Fibroblast of lung (primary cell): ENCODE results near the gene CISD3. TPM values are rescaled to one million over a fixed set of nuclear protein-coding genes. Genes with fewer than 3 reads are reported as not detected.
A peak's percentile ranks its signal among the peaks of the same experiment; 100 is the strongest.

ENCODE experiments used
- DNase-seq, 2 donors: peaks; one replicate each; pipeline versions ENCODE4 v3.0.0 to v3.0.0-alpha.2; 2010; ENCODE audit warnings: low read depth in 2 of 2
- H2AFZ ChIP-seq: 2 replicates; pipeline ENCODE4 v1.5.1; 2012; ENCODE audit warnings: low read length, control low read depth, inconsistent platforms
- H3K27ac ChIP-seq: 2 replicates; pipeline ENCODE4 v1.5.1; 2011; ENCODE audit warnings: low read length, control low read depth; ENCODE audit not compliant: insufficient read depth
- H3K27me3 ChIP-seq: 2 replicates; pipeline ENCODE4 v1.5.1; 2011; ENCODE audit warnings: mild to moderate bottlenecking, low read length; ENCODE audit not compliant: control insufficient read depth, insufficient read depth
- H3K36me3 ChIP-seq: 2 replicates; pipeline ENCODE4 v1.5.1; 2011; ENCODE audit warnings: low read length; ENCODE audit not compliant: control insufficient read depth, insufficient read depth
- H3K4me1 ChIP-seq: 2 replicates; pipeline ENCODE4 v1.5.1; 2011; ENCODE audit warnings: low read length; ENCODE audit not compliant: control insufficient read depth, insufficient read depth; ENCODE audit errors: extremely low read depth
- H3K4me2 ChIP-seq: 2 replicates; pipeline ENCODE4 v1.5.1; 2011; ENCODE audit warnings: low read length, control low read depth; ENCODE audit not compliant: insufficient read depth; ENCODE audit errors: extremely low read depth
- H3K4me3 ChIP-seq, 4 experiments: fragments of 200-600 bp in 1 of 4; sonication (generic) in 1 of 4; replicated peaks in 1 of 4; 2 replicates each; pipeline ENCODE4 v1.5.1; 2011 to 2016; ENCODE audit warnings: low read length in 4 of 4, low read depth in 3 of 4, mild to moderate bottlenecking in 3 of 4, control low read depth in 2 of 4, inconsistent platforms in 1 of 4, mixed read lengths in 1 of 4; ENCODE audit not compliant: insufficient read depth in 1 of 4; ENCODE audit errors: control extremely low read depth in 1 of 4
- H3K79me2 ChIP-seq: 2 replicates; pipeline ENCODE4 v1.5.1; 2012; ENCODE audit warnings: mild to moderate bottlenecking, low read length, inconsistent platforms; ENCODE audit not compliant: control insufficient read depth, insufficient read depth
- H3K9ac ChIP-seq: 2 replicates; pipeline ENCODE4 v1.5.1; 2011; ENCODE audit warnings: mild to moderate bottlenecking, low read length, control low read depth; ENCODE audit not compliant: insufficient read depth
- H3K9me3 ChIP-seq: 2 replicates; pipeline ENCODE4 v1.5.1; 2012; ENCODE audit warnings: low read depth, low read length; ENCODE audit not compliant: control insufficient read depth, insufficient read depth
- H4K20me1 ChIP-seq: 2 replicates; pipeline ENCODE4 v1.5.1; 2011; ENCODE audit warnings: low read length; ENCODE audit not compliant: control insufficient read depth, insufficient read depth; ENCODE audit errors: extremely low read depth
- EZH2 ChIP-seq: IDR thresholded peaks from 2 replicates; pipeline ENCODE4 v1.5.1; 2012; ENCODE audit warnings: low read length, control low read depth, mild to moderate bottlenecking; ENCODE audit errors: missing control alignments
- polyA plus RNA-seq, 2 donors: library from polyadenylated mRNA; depleted of rRNA in 1 of 2; stranded (reverse) in 1 of 2; unstranded in 1 of 2; fragments of >200 nt; gene quantifications; 2 replicates each; pipeline ENCODE4 v1.2.1, GENCODE V29; 2011 to 2012; ENCODE audit warnings: missing spikeins in 1 of 2
- total RNA-seq: library from RNA; depleted of rRNA; stranded (reverse); fragments of >200 nt; gene quantifications from 2 replicates; pipeline ENCODE4 v1.2.1, GENCODE V29; 2014
- TF ChIP-seq, protein P1 (sequence below), 2 donors: IDR thresholded peaks in 1 of 2; conservative IDR thresholded peaks in 1 of 2; 1 replicate in 1 of 2; 2 replicates in 1 of 2; pipeline ENCODE4 v1.5.1; 2011 to 2012; ENCODE audit warnings: low read length in 2 of 2, control low read depth in 1 of 2, inconsistent platforms in 1 of 2, low read depth in 1 of 2, mild to moderate bottlenecking in 1 of 2

Gene CISD3
- total and polyA plus RNA-seq, 2 donors (not counting 1 experiment from before 2014, with no cell fraction given): 4.0 to 5.7 TPM

DNA sequence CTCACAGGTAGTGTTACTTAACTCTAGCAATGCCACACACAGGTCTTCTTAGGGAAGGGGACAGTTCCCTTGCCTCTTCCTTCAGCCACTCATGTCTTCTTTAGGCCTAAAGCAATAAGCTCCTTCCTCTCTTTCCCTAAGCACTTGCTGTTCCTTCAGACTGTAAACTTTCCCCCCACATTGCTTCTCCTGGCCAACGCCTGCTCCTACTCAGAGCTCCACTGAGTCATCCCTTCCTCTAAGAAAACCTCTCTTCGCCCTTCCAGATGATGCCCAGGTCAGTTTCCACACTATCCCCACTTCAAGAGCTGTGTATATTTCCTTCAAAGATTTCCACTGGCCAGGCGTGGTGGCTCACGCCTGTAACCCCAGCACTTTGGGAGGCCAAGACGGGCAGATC is 42.9 kb upstream of the CISD3 start:
- H3K4me1 ChIP-seq: no peaks in the 10 kb centered on the region
- no peaks in the 10 kb centered on the region for H4K20me1 ChIP-seq
- H3K27me3 ChIP-seq: no peaks in the 10 kb centered on the region
- no peak overlapping the region for H3K4me3 ChIP-seq
- no peak overlapping the region for H3K27ac ChIP-seq
- no peak for TF ChIP-seq EZH2
- TF ChIP-seq, protein P1, sequence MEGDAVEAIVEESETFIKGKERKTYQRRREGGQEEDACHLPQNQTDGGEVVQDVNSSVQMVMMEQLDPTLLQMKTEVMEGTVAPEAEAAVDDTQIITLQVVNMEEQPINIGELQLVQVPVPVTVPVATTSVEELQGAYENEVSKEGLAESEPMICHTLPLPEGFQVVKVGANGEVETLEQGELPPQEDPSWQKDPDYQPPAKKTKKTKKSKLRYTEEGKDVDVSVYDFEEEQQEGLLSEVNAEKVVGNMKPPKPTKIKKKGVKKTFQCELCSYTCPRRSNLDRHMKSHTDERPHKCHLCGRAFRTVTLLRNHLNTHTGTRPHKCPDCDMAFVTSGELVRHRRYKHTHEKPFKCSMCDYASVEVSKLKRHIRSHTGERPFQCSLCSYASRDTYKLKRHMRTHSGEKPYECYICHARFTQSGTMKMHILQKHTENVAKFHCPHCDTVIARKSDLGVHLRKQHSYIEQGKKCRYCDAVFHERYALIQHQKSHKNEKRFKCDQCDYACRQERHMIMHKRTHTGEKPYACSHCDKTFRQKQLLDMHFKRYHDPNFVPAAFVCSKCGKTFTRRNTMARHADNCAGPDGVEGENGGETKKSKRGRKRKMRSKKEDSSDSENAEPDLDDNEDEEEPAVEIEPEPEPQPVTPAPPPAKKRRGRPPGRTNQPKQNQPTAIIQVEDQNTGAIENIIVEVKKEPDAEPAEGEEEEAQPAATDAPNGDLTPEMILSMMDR (conservative IDR thresholded peaks at IDR 0.05 in 1 of 2, IDR thresholded peaks at IDR 0.05 in 1 of 2; ENCODE audit: low read depth in 1 of 2, low read length in 2 of 2): no peak
- peak; percentile 36 to 47 for DNase-seq
- H3K36me3 ChIP-seq: no peaks in the 10 kb centered on the region
- no peak overlapping the region for H2AFZ ChIP-seq
- no peaks in the 10 kb centered on the region for H3K79me2 ChIP-seq
- H3K9ac ChIP-seq: no peak overlapping the region
- no peak overlapping the region for H3K4me2 ChIP-seq
- no peaks in the 10 kb centered on the region for H3K9me3 ChIP-seq

DNA sequence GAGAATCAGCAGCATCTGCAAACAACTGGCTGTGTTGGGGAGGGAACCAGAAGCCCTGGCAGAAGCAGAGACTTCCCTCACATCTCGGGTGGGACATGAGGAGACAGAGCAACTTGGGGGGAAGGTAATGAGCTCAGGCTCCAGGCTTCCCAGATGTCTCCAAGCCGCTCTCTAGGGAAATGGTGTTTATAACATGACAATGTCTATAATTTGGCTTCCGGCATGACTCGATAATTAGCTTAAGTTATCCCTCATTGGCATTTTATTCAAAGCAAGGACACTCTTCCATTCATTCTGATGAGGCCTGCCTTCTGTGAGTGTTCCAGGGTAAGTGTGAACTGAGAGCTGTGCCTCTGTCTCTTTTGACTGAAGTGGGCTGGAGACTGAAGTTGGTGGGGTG is 39.8 kb upstream of the CISD3 start:
- H4K20me1 ChIP-seq: no peaks in the 10 kb centered on the region
- DNase-seq: no peak
- no peak overlapping the region for H3K4me3 ChIP-seq
- H3K9ac ChIP-seq: no peak overlapping the region
- H2AFZ ChIP-seq: no peak overlapping the region
- H3K79me2 ChIP-seq: no peaks in the 10 kb centered on the region
- no peaks in the 10 kb centered on the region for H3K27me3 ChIP-seq
- TF ChIP-seq, protein P1 (conservative IDR thresholded peaks at IDR 0.05 in 1 of 2, IDR thresholded peaks at IDR 0.05 in 1 of 2; ENCODE audit: low read depth in 1 of 2, low read length in 2 of 2): no peak
- no peak for TF ChIP-seq EZH2
- no peak overlapping the region for H3K4me2 ChIP-seq
- H3K9me3 ChIP-seq: no peaks in the 10 kb centered on the region
- H3K27ac ChIP-seq: no peak overlapping the region
- peaks cover 8% of the 10 kb centered on the region for H3K4me1 ChIP-seq
- H3K36me3 ChIP-seq: no peaks in the 10 kb centered on the region

DNA sequence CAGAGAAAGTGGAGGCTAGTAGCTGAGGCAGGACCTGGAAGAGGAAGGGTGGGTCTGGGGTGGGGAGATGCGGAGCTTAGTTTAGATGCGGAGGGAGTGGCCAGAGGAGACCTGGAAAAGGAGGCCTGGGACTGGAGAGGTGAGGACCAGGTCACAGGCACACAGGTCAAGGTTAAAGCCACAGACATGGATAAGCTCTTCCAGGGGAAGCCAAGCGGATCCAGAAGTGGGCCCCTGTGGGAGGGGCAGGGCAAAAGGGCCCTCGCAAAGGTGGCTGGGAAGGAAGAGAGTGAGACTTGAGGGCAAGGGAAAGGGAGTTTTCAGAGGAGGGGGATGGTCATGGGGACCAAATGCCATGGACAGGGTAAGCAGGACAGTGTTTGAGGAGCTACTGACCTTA is 39.0 kb upstream of the CISD3 start:
- Histone ChIP-seq H3K4me1 (peaks cover 8% of the 10 kb centered on the region), H3K27ac (no peak overlapping the region), H3K36me3 (no peaks in the 10 kb centered on the region), H3K9me3 (no peaks in the 10 kb centered on the region), H3K79me2 (no peaks in the 10 kb centered on the region), H2AFZ (no peak overlapping the region), H3K4me2 (no peak overlapping the region), H4K20me1 (no peaks in the 10 kb centered on the region), H3K9ac (no peak overlapping the region), H3K4me3 (no peak overlapping the region), H3K27me3 (no peaks in the 10 kb centered on the region)
- no peak for TF ChIP-seq EZH2
- TF ChIP-seq, protein P1 (conservative IDR thresholded peaks at IDR 0.05 in 1 of 2, IDR thresholded peaks at IDR 0.05 in 1 of 2; ENCODE audit: low read depth in 1 of 2, low read length in 2 of 2): no peak
- DNase-seq: no peak
